Vagina (tissue), 2 donors: ENCODE measurements around the gene SRGAP3.

ENCODE experiments used
- CTCF ChIP-seq, 3 experiments: fragments of 450-650 bp in 2 of 3; fragments of 200-600 bp in 1 of 3; sonication (generic) in 1 of 3; IDR thresholded peaks; one replicate each; pipeline ENCODE4 v1.5.1; 2017 to 2019; ENCODE audit warnings: antibody characterized with exemption in 3 of 3, mild to moderate bottlenecking in 2 of 3, moderate library complexity in 2 of 3
- POLR2A ChIP-seq, 2 donors: fragments of 450-650 bp; IDR thresholded peaks; one replicate each; pipeline ENCODE4 v1.6.1; 2017; ENCODE audit warnings: antibody characterized with exemption in 2 of 2, mild to moderate bottlenecking in 2 of 2, moderate library complexity in 2 of 2
- POLR2AphosphoS5 ChIP-seq, 2 donors: sonication (generic); formaldehyde crosslinking; IDR thresholded peaks; one replicate each; pipeline ENCODE4 v1.9.0; 2017; ENCODE audit warnings: antibody characterized with exemption in 2 of 2, mild to moderate bottlenecking in 2 of 2, low read depth in 1 of 2; ENCODE audit not compliant: insufficient read depth in 1 of 2

DNA sequence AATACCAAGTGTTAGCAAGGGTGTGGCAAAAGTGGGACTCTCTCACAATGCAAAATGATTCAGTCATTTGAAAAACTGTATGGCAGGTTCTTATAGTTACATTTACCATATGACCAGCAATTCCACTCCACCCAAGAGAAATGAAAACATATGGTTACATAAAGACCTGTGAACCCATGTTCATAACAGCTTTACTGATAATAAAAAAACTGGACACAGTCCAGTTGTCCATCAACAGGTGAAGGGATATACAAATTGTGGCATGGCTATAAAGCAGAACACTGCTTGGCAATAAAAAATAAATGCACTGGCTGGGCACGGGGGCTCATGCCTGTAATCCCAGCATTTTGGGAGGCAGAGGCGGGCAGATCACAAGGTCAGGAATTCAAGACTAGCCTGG lies 316.9 kb downstream of the SRGAP3 start:
- TF ChIP-seq CTCF (IDR thresholded peaks at IDR 0.05) (no peak), POLR2A (IDR thresholded peaks at IDR 0.05) (no peak), POLR2AphosphoS5 (IDR thresholded peaks at IDR 0.05; ENCODE audit: insufficient read depth in 1 of 2, low read depth in 1 of 2) (no peak)
